HG03039 (cell line): Measurements from ENCODE around the gene GATA3.

ENCODE experiments used
- ATAC-seq: cut with Tn5 transposase; IDR thresholded peaks from one replicate; pipeline ENCODE4 v1.9.1; 2021; ENCODE audit warnings: mild to moderate bottlenecking, moderate library complexity; ENCODE audit not compliant: unreplicated experiment

The GATA3 gene

DNA sequence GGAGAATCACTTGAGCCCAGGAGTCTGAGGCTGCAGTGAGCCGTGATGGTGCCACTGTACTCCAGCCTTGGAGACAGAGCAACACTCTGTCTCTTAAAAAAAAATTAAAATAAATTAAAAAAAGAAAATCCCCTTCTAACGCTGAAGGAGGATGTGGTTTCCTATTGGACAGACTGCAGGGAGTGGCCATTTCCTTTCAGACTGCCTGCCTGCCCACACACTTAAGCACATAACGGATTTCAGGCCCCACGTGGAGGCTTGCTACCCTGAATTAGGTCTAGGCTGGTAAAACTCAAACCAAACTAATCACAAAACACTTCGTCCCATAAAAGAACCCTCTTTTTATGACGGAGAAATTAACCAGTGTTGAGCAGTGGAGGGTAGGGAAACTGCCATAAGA is 34.0 kb downstream of the GATA3 start:
- peak; percentile 69 for ATAC-seq

DNA sequence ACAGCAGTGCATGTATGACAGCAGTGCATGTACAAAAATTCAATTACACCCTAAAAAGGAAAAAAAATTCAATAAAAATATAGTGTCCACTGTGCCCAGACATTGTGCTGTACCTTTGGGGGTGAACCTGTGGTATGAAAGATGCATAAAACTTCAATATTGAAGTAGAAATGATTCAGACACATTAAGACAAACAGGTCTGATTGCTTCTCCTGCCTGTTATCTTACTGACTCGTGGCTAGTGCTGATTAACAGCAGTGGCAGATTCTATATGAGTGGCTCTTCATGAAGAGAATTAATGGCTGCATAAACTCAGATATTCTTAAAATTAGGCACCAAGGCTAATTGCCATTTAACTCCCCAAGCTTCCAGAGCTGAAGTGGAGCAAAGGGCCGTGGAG is 37.9 kb downstream of the GATA3 start:
- no peak for ATAC-seq

- ATAC-seq = no peak
Observed at GRCh38 chr10:8095959-8096358, 41.5 kb downstream of the GATA3 start.

DNA sequence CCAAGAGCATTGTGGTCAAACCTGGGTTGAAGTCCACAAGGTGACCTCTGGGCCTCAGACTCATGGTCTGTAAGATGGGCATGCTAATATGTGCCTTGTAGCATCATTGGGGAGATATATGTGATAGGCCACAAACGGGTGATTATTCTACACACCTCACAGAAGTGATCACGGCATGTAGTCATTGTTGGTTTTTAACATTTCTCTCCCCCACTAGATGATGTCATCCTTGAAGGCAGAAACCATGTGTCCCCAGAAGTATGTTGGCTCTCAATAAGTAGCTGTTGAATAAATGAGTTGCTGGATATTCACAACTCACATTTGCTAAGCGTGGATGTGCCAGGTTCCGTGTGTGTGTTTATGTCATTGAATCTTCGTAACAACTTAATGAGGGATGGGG is 42.4 kb downstream of the GATA3 start:
- no peak for ATAC-seq

- no peak for ATAC-seq
Observed at GRCh38 chr10:8100366-8100765, 45.9 kb downstream of the GATA3 start.

- ATAC-seq = peak; percentile 90
Observed at GRCh38 chr10:8102708-8103401, 48.4 kb downstream of the GATA3 start.

GRCh38 chr10:8103543-8103942 is 49.1 kb downstream of the GATA3 start:
- ATAC-seq = no peak

GRCh38 chr10:8104005-8104404 is 49.5 kb downstream of the GATA3 start:
- no peak for ATAC-seq

- ATAC-seq = no peak
Observed at GRCh38 chr10:8104721-8105120, 50.2 kb downstream of the GATA3 start.

DNA sequence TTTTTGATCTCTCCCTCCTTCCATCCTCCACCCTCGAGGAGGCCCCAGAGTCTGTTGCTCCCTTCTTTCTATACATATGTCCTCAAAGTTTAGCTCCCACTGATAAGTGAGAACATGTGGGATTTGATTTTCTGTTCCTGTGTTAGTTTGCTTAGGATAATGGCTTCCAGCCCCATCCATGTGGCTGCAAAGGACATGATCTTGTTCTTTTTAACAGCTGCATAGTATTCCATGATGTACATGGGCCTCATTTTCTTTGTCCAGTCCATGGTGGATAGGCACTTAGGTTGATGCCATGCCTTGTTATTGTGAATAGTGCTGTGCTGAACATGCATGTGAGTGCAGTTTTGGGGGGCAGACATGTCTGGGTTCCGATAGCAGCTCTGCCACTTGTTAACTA is 51.4 kb downstream of the GATA3 start:
- no peak for ATAC-seq

- ATAC-seq = no peak
Observed at GRCh38 chr10:8112230-8112905, 57.9 kb downstream of the GATA3 start.

GRCh38 chr10:8112942-8113442 is 58.5 kb downstream of the GATA3 start:
- ATAC-seq = no peak

DNA sequence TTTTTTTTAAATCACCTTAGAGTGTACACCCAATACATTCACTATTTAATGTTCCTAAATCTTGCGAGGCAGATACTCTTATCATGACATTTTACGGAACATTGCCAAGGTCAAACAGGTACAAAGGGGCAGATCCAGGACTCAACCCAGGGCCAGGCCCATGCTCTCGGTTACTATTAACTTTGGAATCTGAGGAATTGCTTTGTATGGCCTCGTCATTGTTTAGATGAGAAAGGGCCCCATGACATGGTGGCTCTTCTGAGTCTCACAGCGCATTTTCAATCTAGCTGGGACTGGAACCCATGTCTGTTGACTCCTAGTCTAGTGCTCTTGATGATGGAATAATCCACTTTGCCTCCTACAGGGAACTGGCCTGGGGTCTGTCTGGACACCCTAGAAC is 59.1 kb downstream of the GATA3 start:
- ATAC-seq = no peak

GRCh38 chr10:8114741-8115617 is 60.5 kb downstream of the GATA3 start:
- no peak for ATAC-seq

DNA sequence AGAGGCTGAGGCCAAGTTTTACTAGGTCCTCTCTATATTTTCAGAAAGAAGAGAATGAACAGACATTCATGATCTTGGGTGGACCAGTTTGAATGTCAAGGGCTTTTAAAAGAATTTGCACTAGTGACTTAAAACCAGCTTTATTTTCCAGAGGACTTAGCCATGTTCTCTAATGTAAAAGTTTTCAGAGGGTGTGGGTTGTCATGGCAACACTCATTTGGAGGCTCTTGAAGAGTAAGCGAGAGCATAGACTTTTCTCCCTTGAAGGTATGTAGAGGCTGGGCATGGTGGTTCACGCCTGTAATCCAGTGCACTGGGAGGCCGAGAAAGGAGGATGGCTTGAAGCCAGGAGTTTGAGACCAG is 61.1 kb downstream of the GATA3 start:
- no peak for ATAC-seq

GRCh38 chr10:8116474-8116873 is 62.0 kb downstream of the GATA3 start:
- no peak for ATAC-seq

- no peak for ATAC-seq
Observed at GRCh38 chr10:8116926-8117493, 62.5 kb downstream of the GATA3 start.

GRCh38 chr10:8121201-8121890 is 66.9 kb downstream of the GATA3 start:
- no peak for ATAC-seq

DNA sequence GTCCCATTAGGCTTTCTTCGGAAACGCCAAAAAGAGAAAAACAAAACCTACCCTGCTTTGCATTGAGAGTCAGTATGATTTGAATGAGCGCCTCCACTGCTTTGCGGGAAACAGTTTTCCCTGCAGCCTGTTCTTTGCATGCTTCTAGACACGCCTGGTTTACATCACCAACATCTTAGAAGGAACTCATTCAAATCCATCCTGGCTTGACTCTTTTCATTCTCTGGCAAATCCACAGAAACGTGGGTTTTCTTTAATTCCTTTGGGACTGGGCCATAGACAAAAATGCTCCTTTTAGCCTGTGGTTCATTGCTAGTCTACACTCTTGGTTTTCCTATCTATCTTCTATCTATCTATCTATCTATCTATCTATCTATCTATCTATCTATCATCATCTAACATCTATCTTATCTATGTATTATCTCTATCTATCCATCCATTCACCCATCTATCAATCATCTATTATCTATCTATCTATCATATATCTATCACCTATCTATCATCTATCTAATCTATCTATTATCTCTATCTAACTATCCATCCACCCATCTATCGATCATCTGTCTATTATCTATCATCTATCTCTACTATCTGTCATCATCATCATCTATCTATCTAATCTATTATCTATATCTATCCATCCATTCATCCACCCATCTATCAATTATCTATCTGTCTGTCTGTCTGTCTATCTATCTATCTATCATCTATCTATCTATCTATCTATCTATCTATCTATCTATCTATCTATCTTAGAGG is 68.3 kb downstream of the GATA3 start:
- no peak for ATAC-seq

DNA sequence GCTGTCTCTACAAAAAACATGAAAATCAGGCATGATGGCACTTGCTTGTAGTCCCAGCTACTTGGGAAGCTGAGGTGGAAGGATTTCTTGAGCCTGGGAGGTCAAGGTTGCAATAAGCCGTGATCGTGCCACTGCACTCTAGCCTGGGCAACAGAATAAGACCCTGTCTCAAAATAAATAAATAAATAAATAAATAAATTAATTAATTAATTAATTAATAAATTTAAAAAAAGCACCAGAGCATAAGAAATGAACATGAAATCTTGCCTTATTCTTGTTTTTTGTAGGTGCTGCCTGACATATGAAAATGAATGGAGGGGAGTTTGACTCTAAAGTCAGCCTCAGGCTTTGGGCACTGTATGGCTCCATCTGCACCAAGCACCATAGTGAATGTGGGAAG is 69.9 kb downstream of the GATA3 start:
- no peak for ATAC-seq
